Stimulated activated CD8-positive, alpha-beta memory T cell treated with anti-CD3 and anti-CD28 coated beads, Interleukin-15, amount 100 ng/mL, for 48 hours (primary cell): ENCODE results near the gene XIRP2.
"Not testable (repeated sequence)": the region's sequence is repeated elsewhere in the genome, so short reads cannot be mapped to it uniquely, and the experiment has no call there.

Experiments used
- DNase-seq, 2 donors: peaks; one replicate each; pipeline ENCODE4 v3.0.0-alpha.2; 2020; ENCODE audit warnings: low read depth in 2 of 2

XIRP2 gene

GRCh38 chr2:167034976-167035375, 146.7 kb downstream of the XIRP2 start:
- not testable (repeated sequence) for DNase-seq

- no peak for DNase-seq
These were observed 160.5 kb downstream of the XIRP2 start for GRCh38 chr2:167048829-167049228.

GRCh38 chr2:167049659-167050058, 161.4 kb downstream of the XIRP2 start:
- no peak for DNase-seq

- DNase-seq: no peak
These were observed 164.5 kb downstream of the XIRP2 start for GRCh38 chr2:167052825-167053224.

GRCh38 chr2:167054881-167055280, 166.6 kb downstream of the XIRP2 start:
- no peak for DNase-seq

GRCh38 chr2:167057446-167057845, 169.2 kb downstream of the XIRP2 start:
- DNase-seq: no peak

- DNase-seq: no peak
These were observed 170.9 kb downstream of the XIRP2 start for GRCh38 chr2:167059173-167059572.

- DNase-seq: no peak
These were observed 181.6 kb downstream of the XIRP2 start for GRCh38 chr2:167069855-167070254.

GRCh38 chr2:167075708-167076107, 187.4 kb downstream of the XIRP2 start:
- DNase-seq: not testable (repeated sequence)

GRCh38 chr2:167098931-167099330, 210.7 kb downstream of the XIRP2 start:
- not testable (repeated sequence) for DNase-seq

- DNase-seq: no peak
These were observed 212.2 kb downstream of the XIRP2 start for GRCh38 chr2:167100506-167100905.

GRCh38 chr2:167103028-167103756, 214.9 kb downstream of the XIRP2 start:
- no peak for DNase-seq

GRCh38 chr2:167103757-167104133, 215.5 kb downstream of the XIRP2 start:
- no peak for DNase-seq

- no peak for DNase-seq
These were observed 216.4 kb downstream of the XIRP2 start for GRCh38 chr2:167104691-167105090.

GRCh38 chr2:167109682-167110081, 221.4 kb downstream of the XIRP2 start:
- DNase-seq: not testable (repeated sequence)

GRCh38 chr2:167110345-167110744, 222.1 kb downstream of the XIRP2 start:
- DNase-seq: no peak

GRCh38 chr2:167114018-167114417, 225.7 kb downstream of the XIRP2 start:
- no peak for DNase-seq

GRCh38 chr2:167115541-167115940, 227.3 kb downstream of the XIRP2 start:
- no peak for DNase-seq

- DNase-seq: no peak
These were observed 234.1 kb downstream of the XIRP2 start for GRCh38 chr2:167122389-167122788.

GRCh38 chr2:167126165-167126564, 237.9 kb downstream of the XIRP2 start:
- DNase-seq: no peak

- no peak for DNase-seq
These were observed 238.9 kb downstream of the XIRP2 start for GRCh38 chr2:167127135-167127534.

- no peak for DNase-seq
These were observed 239.8 kb downstream of the XIRP2 start for GRCh38 chr2:167128130-167128529.

GRCh38 chr2:167132066-167132465, 243.8 kb downstream of the XIRP2 start:
- DNase-seq: no peak
